Measurements from ENCODE around the gene PRDX6.
"Not testable (repeated sequence)": the region's sequence is repeated elsewhere in the genome, so short reads cannot be mapped to it uniquely, and the experiment has no call there.

Gene PRDX6

GRCh38 chr1:173477286-173478093 is at the start of gene PRDX6:
PRDX6 (plus strand) TSS chr1:173477335; CDS start chr1:173477398, 63 bp downstream.
- peak in 2 of 3 experiments; percentile 66 to 72 for DNase-seq (ENCODE audit: low read depth in 2 of 3, low spot score in 2 of 3)

- DNase-seq (ENCODE audit: low read depth in 2 of 3, low spot score in 2 of 3) = peak in 1 of 3 experiments; percentile 18
Measured at GRCh38 chr1:173429471-173430402, 47.4 kb upstream of the PRDX6 start.

GRCh38 chr1:173430677-173431303 is 46.3 kb upstream of the PRDX6 start:
- no peak for DNase-seq (ENCODE audit: low read depth in 2 of 3, low spot score in 2 of 3)

GRCh38 chr1:173431304-173432045 is 45.7 kb upstream of the PRDX6 start:
- DNase-seq (ENCODE audit: low read depth in 2 of 3, low spot score in 2 of 3) = peak; percentile 56 to 90 (median 88)

- DNase-seq (ENCODE audit: low read depth in 2 of 3, low spot score in 2 of 3) = no peak
Measured at GRCh38 chr1:173432331-173432730, 44.8 kb upstream of the PRDX6 start.

GRCh38 chr1:173433751-173434326 is 43.3 kb upstream of the PRDX6 start:
- no peak for DNase-seq (ENCODE audit: low read depth in 2 of 3, low spot score in 2 of 3)

GRCh38 chr1:173436841-173437428 is 40.2 kb upstream of the PRDX6 start:
- no peak for DNase-seq (ENCODE audit: low read depth in 2 of 3, low spot score in 2 of 3)

- DNase-seq (ENCODE audit: low read depth in 2 of 3, low spot score in 2 of 3) = no peak
Measured at GRCh38 chr1:173438675-173439074, 38.5 kb upstream of the PRDX6 start.

GRCh38 chr1:173440430-173440829 is 36.7 kb upstream of the PRDX6 start:
- no peak for DNase-seq (ENCODE audit: low read depth in 2 of 3, low spot score in 2 of 3)

- no peak for DNase-seq (ENCODE audit: low read depth in 2 of 3, low spot score in 2 of 3)
Measured at GRCh38 chr1:173444757-173445156, 32.4 kb upstream of the PRDX6 start.

GRCh38 chr1:173445164-173445563 is 32.0 kb upstream of the PRDX6 start:
- no peak for DNase-seq (ENCODE audit: low read depth in 2 of 3, low spot score in 2 of 3)

GRCh38 chr1:173445656-173446055 is 31.5 kb upstream of the PRDX6 start:
- no peak for DNase-seq (ENCODE audit: low read depth in 2 of 3, low spot score in 2 of 3)

- no peak for DNase-seq (ENCODE audit: low read depth in 2 of 3, low spot score in 2 of 3)
Measured at GRCh38 chr1:173447224-173447623, 29.9 kb upstream of the PRDX6 start.

GRCh38 chr1:173448945-173449344 is 28.2 kb upstream of the PRDX6 start:
- DNase-seq (ENCODE audit: low read depth in 2 of 3, low spot score in 2 of 3) = no peak

GRCh38 chr1:173451981-173452380 is 25.2 kb upstream of the PRDX6 start:
- no peak for DNase-seq (ENCODE audit: low read depth in 2 of 3, low spot score in 2 of 3)

- DNase-seq (ENCODE audit: low read depth in 2 of 3, low spot score in 2 of 3) = no peak
Measured at GRCh38 chr1:173453982-173454381, 23.2 kb upstream of the PRDX6 start.

- no peak for DNase-seq (ENCODE audit: low read depth in 2 of 3, low spot score in 2 of 3)
Measured at GRCh38 chr1:173454966-173455524, 22.1 kb upstream of the PRDX6 start.

GRCh38 chr1:173459885-173460284 is 17.2 kb upstream of the PRDX6 start:
- no peak for DNase-seq (ENCODE audit: low read depth in 2 of 3, low spot score in 2 of 3)

- not testable (repeated sequence) for DNase-seq (ENCODE audit: low read depth in 2 of 3, low spot score in 2 of 3)
Measured at GRCh38 chr1:173462666-173463065, 14.5 kb upstream of the PRDX6 start.

GRCh38 chr1:173464185-173464584 is 12.9 kb upstream of the PRDX6 start:
- not testable (repeated sequence) for DNase-seq (ENCODE audit: low read depth in 2 of 3, low spot score in 2 of 3)

All from activated CD8-positive, alpha-beta memory T cell treated with anti-CD3 and anti-CD28 coated beads for 48 hours (primary cell).